HUES6 (cell line): ENCODE results near the gene TSPAN18.

Source experiments
- H3K27ac ChIP-seq: 2 replicates; pipeline ENCODE4 v1.7.0; 2013; ENCODE audit warnings: low read depth, mild to moderate bottlenecking, low read length, inconsistent platforms
- H3K27me3 ChIP-seq: 2 replicates; pipeline ENCODE4 v1.6.1; 2013; ENCODE audit warnings: low read length; ENCODE audit not compliant: control insufficient read depth, insufficient read depth
- H3K36me3 ChIP-seq: 2 replicates; pipeline ENCODE4 v1.6.1; 2013; ENCODE audit warnings: low read length; ENCODE audit not compliant: control insufficient read depth, insufficient read depth
- H3K4me1 ChIP-seq: 2 replicates; pipeline ENCODE4 v1.6.1; 2013; ENCODE audit warnings: low read length; ENCODE audit not compliant: control insufficient read depth, insufficient read depth
- H3K4me3 ChIP-seq: 2 replicates; pipeline ENCODE4 v1.5.1; 2013; ENCODE audit warnings: low read depth, low read length
- H3K9ac ChIP-seq: one replicate; pipeline ENCODE4 v1.6.1; 2013; ENCODE audit warnings: mild to moderate bottlenecking, low read length
- H3K9me3 ChIP-seq: 2 replicates; pipeline ENCODE4 v1.6.1; 2013; ENCODE audit warnings: low read depth, low read length; ENCODE audit not compliant: control insufficient read depth, insufficient read depth

The TSPAN18 gene

DNA sequence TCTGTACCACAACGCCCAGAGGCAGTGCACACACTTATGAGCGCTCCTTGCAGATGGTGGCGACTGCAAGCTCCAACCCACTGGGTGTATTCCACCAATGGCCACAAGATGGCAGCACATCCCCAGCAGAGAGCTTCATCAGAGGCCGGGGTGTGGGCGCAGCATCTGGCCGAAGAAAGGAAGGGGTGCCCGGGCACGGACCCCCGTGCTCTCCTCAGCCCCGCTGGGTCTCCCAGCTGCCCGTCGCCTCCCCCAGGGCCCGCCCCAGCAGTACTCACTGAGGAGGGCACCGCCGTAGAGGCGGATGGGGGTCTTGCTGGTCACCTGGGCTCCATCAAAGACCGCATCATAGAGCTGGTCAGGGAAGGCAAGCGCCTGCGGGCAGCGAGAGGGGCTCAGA lies 209.8 kb downstream of the TSPAN18 start:
- peaks cover 13% of the 10 kb centered on the region for H3K36me3 ChIP-seq
- H3K4me3 ChIP-seq, result no peak overlapping the region
- H3K9me3 ChIP-seq, result no peaks in the 10 kb centered on the region
- H3K4me1 ChIP-seq, result peaks cover 10% of the 10 kb centered on the region
- no peak overlapping the region for H3K27ac ChIP-seq
- H3K27me3 ChIP-seq, result no peaks in the 10 kb centered on the region
- H3K9ac ChIP-seq, result no peak overlapping the region

DNA sequence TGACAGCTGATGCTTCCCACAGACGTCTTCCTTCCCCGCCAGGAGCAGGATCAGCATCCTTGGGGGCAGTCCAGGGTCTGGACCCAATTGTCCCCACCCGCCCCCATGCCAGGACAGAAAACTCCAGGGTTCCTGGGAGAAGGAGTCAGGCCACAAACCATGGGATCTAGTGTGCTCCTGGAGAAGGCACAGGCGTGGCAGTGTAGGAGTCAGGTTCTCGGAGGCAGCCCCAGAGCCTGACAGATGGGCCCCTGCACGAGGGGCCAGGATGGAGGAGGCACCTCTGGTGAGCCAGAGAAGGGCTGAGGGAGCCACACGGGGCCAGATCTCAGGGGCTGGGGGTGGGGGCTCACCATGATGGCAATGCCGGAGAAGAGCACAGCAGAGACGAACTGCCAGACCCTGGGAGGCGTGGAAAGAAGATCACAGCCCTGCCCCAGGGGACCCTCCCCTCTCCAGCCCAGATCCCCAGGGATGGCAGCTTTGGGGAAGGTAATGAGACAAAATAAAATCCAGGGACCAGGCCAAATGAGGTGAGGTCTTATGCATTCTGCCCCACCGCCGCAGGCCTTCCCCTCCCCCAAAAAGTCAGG lies 210.3 kb downstream of the TSPAN18 start:
- Histone ChIP-seq H3K27ac (no peak overlapping the region), H3K9ac (no peak overlapping the region), H3K9me3 (no peaks in the 10 kb centered on the region), H3K27me3 (no peaks in the 10 kb centered on the region), H3K4me3 (no peak overlapping the region), H3K4me1 (peaks cover 10% of the 10 kb centered on the region; the same call in 1 of the 2 replicates), H3K36me3 (peaks cover 13% of the 10 kb centered on the region)

DNA sequence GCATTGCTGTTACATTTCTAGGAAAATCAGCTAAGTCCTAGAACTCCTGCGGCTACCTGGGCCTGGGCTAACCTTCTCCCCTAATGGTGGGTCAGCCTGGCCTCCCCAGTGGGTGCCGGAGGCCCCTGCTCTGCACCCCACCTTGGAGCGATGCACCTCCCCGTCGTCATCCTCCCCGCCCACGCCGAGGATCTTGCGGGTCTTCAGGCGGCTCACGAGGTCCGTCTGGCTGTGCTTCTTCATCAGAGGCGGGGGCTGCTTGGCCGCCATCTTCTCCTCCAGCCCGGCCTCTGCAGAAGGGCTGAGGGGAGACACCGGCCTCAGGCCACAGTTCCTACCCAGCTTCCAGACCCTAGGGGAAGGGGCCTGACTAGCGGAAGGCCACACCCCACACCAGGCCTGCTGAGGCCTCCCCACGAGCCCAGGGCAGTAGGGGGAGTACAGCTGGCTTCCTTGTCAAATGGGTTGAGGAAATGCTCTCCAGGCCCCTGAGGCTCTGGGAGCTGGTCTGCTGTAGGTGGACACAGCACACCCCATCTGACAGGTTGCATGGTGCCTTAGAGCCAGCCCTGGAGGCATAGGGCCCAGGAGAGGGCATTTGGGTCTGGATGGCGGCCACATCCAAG lies 211.4 kb downstream of the TSPAN18 start:
- no peak overlapping the region for H3K9ac ChIP-seq
- H3K27me3 ChIP-seq, result no peaks in the 10 kb centered on the region
- peaks cover 13% of the 10 kb centered on the region for H3K36me3 ChIP-seq
- no peaks in the 10 kb centered on the region for H3K9me3 ChIP-seq
- H3K4me1 ChIP-seq, result peaks cover 18% of the 10 kb centered on the region; the same call in 1 of the 2 replicates
- H3K4me3 ChIP-seq, result no peak overlapping the region
- H3K27ac ChIP-seq, result no peak overlapping the region; the same call in 1 of the 2 replicates

DNA sequence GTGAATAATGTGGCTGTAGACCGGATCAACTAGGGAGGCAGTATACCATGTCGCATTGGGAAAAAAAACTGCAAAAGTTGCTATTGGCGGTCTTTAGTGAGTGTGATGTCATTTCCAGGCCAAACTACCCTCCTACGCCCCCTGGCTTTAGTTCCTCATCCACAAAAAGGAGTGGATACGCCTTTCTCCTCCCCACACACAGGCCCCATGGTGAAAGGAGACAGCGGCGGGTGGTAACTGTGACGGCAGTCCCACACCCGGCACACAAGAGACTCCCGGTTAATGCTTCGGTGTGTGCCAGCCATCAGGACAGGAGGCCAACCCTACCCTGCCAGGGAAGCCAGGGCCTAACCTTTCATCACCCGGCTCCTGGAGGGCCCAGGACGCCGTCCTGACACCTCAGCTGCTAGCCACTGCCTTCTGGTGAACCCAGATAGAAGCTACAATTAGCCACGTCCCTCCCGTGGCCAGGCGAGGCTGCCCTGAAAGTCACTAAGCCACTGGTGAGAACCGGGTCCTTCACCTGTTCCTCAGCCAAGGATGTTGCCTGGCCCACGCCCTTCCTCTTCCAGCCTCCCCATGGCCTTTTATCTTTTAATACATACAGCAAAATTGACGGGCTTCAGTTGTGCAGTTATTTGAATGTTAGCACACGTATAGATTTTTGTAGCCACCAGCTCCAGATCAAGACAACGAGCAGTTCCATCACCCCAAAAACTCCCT lies 213.1 kb downstream of the TSPAN18 start:
- peaks cover 3% of the 10 kb centered on the region for H3K36me3 ChIP-seq
- H3K27me3 ChIP-seq, result no peaks in the 10 kb centered on the region
- no peak overlapping the region for H3K4me3 ChIP-seq
- H3K4me1 ChIP-seq, result peaks cover 34% of the 10 kb centered on the region
- no peaks in the 10 kb centered on the region for H3K9me3 ChIP-seq
- H3K9ac ChIP-seq, result no peak overlapping the region
- H3K27ac ChIP-seq, result no peak overlapping the region

DNA sequence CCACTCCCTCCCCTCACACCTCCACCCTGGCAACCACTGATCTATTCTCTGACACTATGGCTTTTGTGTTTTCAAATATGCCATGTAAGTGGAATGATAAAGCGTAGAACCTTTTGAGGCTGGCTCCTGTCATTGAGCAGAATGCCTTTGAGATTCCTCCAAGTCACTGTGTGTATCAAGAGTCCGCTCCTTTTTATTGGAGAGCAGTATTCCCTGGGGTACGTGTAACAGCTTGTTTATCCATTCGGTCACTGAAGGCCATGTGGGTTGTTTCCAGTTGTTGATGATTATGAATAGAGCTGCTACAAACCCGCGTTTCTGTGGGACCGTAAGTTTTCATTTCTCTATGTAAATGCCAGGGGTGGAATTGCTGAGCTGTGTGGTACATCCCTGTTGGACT lies 213.6 kb downstream of the TSPAN18 start:
- Histone ChIP-seq H3K27ac (no peak overlapping the region), H3K4me1 (peaks cover 40% of the 10 kb centered on the region), H3K9me3 (no peaks in the 10 kb centered on the region), H3K27me3 (no peaks in the 10 kb centered on the region), H3K9ac (no peak overlapping the region), H3K4me3 (no peak overlapping the region), H3K36me3 (peaks cover 3% of the 10 kb centered on the region)

DNA sequence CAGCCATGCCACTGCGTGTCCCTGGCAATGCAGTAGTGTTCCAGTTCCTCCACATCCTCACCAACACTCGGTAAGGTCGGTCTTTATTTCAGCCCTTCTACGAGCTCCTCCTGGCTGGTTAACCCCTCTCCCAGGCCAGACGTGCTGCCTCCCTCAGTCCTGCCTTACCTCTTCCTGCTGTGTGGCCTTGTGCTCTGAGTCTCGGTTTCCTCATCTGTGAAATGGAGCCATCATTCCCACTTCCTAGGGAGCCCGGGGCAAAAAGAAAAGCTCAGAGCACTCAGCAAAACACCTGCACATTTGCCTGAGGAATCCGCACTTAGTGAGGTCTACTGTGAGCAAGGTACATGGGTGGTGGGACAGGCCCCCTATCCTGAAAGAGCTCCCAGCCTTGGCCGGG lies 214.1 kb downstream of the TSPAN18 start:
- Histone ChIP-seq H3K9me3 (no peaks in the 10 kb centered on the region), H3K4me1 (peaks cover 44% of the 10 kb centered on the region), H3K9ac (no peak overlapping the region), H3K27ac (no peak overlapping the region), H3K27me3 (no peaks in the 10 kb centered on the region), H3K4me3 (no peak overlapping the region), H3K36me3 (peaks cover 3% of the 10 kb centered on the region)

DNA sequence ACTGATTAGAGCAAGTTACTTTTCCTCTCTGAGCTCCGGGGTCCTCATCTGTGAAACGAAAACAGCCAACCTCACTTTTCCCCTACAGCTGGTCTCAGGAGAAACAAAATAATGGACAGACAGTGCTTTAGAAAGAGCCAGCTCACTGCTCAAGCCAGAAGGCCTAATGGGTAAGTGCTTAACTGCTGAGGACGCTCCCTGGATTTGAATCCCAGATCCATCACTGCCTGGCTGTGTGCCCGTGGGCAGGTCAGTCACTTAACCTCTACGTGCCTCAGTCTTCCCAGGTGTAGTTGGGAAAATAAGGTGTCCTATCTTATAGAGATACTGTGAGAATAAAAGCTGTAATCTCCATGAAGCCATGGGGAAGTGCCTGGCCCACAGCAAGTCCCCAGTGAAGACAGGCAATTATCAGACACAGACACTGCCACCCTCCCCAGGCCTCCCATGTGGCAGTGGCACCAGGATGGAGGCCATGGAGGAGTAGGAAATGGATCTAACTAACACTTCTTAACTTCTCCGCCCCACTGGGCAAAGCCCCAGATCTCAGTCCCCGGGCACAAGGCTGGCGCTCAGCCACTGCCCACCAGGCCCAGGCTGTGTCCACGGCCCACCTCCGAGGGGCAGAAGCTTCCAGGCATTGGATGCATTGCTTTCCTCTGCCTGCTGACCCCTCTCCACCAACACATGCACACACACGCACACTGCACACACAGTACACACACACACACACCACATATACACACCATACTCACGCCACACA lies 214.7 kb downstream of the TSPAN18 start:
- H3K36me3 ChIP-seq, result peaks cover 3% of the 10 kb centered on the region
- H3K9ac ChIP-seq, result no peak overlapping the region
- peaks cover 44% of the 10 kb centered on the region for H3K4me1 ChIP-seq

DNA sequence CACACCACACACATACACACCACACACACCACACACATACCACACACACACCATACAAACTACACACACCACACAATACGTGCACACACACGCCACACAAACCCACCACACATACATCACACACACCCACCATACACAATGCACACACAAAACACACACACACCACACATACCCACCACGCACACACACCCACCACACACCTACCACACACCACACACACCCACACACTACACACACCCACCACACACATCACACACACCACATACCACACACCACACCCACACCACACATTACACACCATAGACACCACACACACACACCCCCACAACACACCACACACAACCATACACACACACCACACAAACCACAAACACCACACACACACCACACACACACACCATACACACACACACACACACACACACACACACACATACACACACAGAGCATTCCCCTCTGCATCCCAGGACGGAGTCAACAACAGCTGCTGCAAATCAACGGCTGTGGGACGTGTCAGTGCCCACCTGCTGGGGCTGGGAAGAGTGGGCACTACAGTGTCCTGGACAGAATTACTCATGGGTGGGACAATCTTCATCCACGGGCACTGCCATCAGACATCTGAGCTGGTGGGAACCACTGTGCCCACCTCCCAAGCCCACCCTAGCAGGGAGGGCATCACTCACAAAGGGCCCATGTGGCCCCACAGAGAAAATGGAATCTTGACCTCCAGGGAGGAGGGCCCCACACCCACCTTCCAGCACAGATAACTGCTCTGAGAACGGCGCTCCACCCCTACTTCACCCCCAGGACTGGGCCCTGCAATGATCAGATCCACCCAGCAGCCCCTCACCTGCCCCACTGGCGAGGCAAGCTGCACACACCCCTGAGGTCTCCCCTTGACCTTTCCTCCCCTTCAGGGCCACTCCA lies 215.5 kb downstream of the TSPAN18 start:
- no peaks in the 10 kb centered on the region for H3K9me3 ChIP-seq
- peaks cover 3% of the 10 kb centered on the region for H3K36me3 ChIP-seq
- no peak overlapping the region for H3K9ac ChIP-seq
- no peaks in the 10 kb centered on the region for H3K27me3 ChIP-seq
- no peak overlapping the region for H3K27ac ChIP-seq
- peaks cover 44% of the 10 kb centered on the region for H3K4me1 ChIP-seq
- no peak overlapping the region for H3K4me3 ChIP-seq

More for the DNA sequence above, 214.7 kb downstream of the TSPAN18 start:
- Histone ChIP-seq H3K4me3 (no peak overlapping the region), H3K9me3 (no peaks in the 10 kb centered on the region), H3K27me3 (no peaks in the 10 kb centered on the region), H3K27ac (no peak overlapping the region)

DNA sequence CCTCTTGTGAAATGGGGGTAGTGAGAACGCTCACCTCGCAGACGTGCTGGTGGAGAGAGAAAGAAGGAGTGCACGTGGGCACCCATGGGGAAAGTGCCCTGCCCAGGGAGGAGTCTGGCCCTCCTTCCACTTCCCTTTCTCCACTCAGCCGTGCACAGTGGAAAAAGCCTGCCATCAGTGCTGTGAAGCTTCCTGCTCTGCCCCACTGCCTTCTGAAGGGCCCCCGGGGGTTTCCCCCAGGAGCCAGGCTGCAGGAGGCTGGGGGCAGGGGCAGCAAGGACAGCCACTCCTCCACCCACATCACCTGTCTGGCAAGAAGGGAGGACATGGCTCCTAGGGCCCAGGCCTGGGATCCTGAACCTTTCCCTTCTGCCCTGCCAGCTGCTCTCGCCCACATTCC lies 216.4 kb downstream of the TSPAN18 start:
- H3K36me3 ChIP-seq, result peaks cover 3% of the 10 kb centered on the region
- H3K27me3 ChIP-seq, result no peaks in the 10 kb centered on the region
- H3K27ac ChIP-seq, result no peak overlapping the region
- H3K9me3 ChIP-seq, result no peaks in the 10 kb centered on the region
- H3K4me3 ChIP-seq, result no peak overlapping the region
- H3K9ac ChIP-seq, result no peak overlapping the region
- peaks cover 44% of the 10 kb centered on the region for H3K4me1 ChIP-seq

DNA sequence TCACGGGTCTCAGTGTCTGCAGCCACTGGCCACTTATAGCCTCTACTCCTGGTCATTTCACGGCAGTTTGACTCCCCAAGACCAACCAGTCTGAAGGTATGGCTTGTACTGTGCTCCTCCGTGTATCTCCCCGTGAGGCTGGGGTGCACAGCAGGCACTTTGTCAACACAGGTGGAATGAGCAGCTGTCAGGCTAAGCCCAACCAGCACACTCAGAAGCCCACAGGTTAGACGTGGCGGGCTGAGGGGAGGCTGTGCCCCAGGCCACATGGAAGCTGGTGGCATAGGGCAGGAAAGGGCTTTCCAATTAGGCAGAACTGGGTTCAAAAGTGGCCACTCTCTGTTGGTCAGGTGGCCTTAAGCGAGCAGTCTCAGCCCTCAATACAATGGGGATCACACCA lies 216.9 kb downstream of the TSPAN18 start:
- Histone ChIP-seq H3K9me3 (no peaks in the 10 kb centered on the region), H3K9ac (no peak overlapping the region), H3K36me3 (peaks cover 3% of the 10 kb centered on the region), H3K4me1 (peaks cover 43% of the 10 kb centered on the region), H3K27me3 (no peaks in the 10 kb centered on the region), H3K4me3 (no peak overlapping the region), H3K27ac (no peak overlapping the region)
